ENCODE results near the gene DBN1. TPM values are rescaled to one million over a fixed set of nuclear protein-coding genes. Genes with fewer than 3 reads are reported as not detected.

DBN1 gene
- 10 to 100 TPM; 13.0 to 26.5 (median 17.6) TPM for total RNA-seq
- polyA plus RNA-seq = 10 to 100 TPM in 1 of 3 donors, 1 to 10 TPM in 2; 6.8 to 16.3 (median 7.6) TPM
- long read RNA-seq, donor 1, transcript DBN1-202 (14 exons, 2,995 nt) = major isoform, 6 of 13 reads
- long read RNA-seq, donor 1, partial matches to known transcripts = 6 of 13 reads
- long read RNA-seq, donor 1, other reads (novel, unspliced or antisense) = 0 of 13 reads
- long read RNA-seq, donor 2, transcript DBN1-202 (14 exons, 2,995 nt) = major isoform, 10 of 12 reads
- long read RNA-seq, donor 2, partial matches to known transcripts = 0 of 12 reads
- long read RNA-seq, donor 2, other reads (novel, unspliced or antisense) = 0 of 12 reads

DNA sequence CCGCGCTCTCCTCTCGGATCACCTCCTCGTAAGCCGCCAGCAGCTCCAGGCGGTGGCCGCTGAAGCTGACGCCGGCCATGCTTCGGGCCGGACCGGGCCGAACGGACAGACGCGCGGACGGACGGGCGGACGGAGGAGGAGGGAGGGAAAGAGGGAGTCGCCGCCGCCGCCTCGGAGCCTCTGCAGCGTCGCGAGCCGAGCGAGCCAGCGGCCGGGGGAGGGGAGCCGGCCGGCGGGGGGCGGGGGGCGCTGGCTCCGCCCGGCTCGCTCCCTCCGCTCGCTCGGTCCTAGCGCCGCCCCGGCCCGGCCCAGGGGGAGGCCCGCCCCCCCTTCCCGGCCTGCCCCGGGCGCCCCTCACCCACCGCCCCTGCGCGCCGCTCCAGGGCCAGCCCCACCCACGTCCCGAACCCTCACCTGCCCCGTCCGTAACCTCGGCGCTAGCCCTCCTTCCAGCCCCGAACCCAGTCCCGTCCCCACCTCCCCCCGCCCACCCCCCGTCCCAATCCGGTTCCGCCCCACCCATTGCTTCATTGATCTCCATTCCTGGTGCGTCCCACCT, at the start of gene DBN1:
DBN1 (minus strand) TSS at position 192 of the 559 bp plus-strand sequence; CDS start at position 79, 113 bp downstream.
- Histone ChIP-seq H3K4me3 (peak within 1 kb of the TSS; percentile 38 to 82 (median 53)), H3K9me3 (no peaks in the 10 kb centered on the region), H3K4me1 (peaks cover 4 to 94% (median 59%) of the 10 kb centered on the region in 6 donors), H3K27me3 (replicated peaks in 1 of 7) (peaks cover 0 to 32% (median 10%) of the 10 kb centered on the region in 7 donors), H3K27ac (peak within 1 kb of the TSS in 7 of 8 donors; percentile 27 to 81 (median 66)), H3K36me3 (no peaks in the 10 kb centered on the region)
- 2 to 7% (median 4%) methylated on average over 23 to 55 of the region's 69 CpGs for WGBS, 5 donors
- DNase-seq = no peak
- TF ChIP-seq, protein P1, sequence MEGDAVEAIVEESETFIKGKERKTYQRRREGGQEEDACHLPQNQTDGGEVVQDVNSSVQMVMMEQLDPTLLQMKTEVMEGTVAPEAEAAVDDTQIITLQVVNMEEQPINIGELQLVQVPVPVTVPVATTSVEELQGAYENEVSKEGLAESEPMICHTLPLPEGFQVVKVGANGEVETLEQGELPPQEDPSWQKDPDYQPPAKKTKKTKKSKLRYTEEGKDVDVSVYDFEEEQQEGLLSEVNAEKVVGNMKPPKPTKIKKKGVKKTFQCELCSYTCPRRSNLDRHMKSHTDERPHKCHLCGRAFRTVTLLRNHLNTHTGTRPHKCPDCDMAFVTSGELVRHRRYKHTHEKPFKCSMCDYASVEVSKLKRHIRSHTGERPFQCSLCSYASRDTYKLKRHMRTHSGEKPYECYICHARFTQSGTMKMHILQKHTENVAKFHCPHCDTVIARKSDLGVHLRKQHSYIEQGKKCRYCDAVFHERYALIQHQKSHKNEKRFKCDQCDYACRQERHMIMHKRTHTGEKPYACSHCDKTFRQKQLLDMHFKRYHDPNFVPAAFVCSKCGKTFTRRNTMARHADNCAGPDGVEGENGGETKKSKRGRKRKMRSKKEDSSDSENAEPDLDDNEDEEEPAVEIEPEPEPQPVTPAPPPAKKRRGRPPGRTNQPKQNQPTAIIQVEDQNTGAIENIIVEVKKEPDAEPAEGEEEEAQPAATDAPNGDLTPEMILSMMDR (IDR thresholded peaks at IDR 0.05 in 8 of 11, conservative IDR thresholded peaks at IDR 0.05 in 3 of 11) = no peak
- TF ChIP-seq POLR2AphosphoS5 (IDR thresholded peaks at IDR 0.05) = peak in 2 of 3 donors; percentile 33 to 52
- intact Hi-C loops (cut with DNase I; ENCODE audit: low total_unique reads) = no loop called here

GRCh38 chr5:177520916-177521513, 47.6 kb upstream of the DBN1 start:
- TF ChIP-seq POLR2AphosphoS5 (IDR thresholded peaks at IDR 0.05) (no peak), POLR2A (IDR thresholded peaks at IDR 0.05) (no peak)
- TF ChIP-seq, protein P1 (IDR thresholded peaks at IDR 0.05 in 8 of 11, conservative IDR thresholded peaks at IDR 0.05 in 3 of 11) = no peak
- 69 to 100% (median 79%) methylated on average over 1 to 2 of the region's 2 CpGs for WGBS, 5 donors
- intact Hi-C loops (cut with DNase I; ENCODE audit: low total_unique reads) = no loop called here

GRCh38 chr5:177520271-177520670, 46.8 kb upstream of the DBN1 start:
- TF ChIP-seq, protein P1 (IDR thresholded peaks at IDR 0.05 in 8 of 11, conservative IDR thresholded peaks at IDR 0.05 in 3 of 11) = no peak
- TF ChIP-seq POLR2A (IDR thresholded peaks at IDR 0.05) (no peak), POLR2AphosphoS5 (IDR thresholded peaks at IDR 0.05) (no peak)
- Histone ChIP-seq H3K27me3 (replicated peaks in 1 of 7) (no peaks in the 10 kb centered on the region), H3K36me3 (peaks cover 0 to 69% (median 60%) of the 10 kb centered on the region in 6 donors), H3K4me3 (no peak overlapping the region), H3K27ac (no peak overlapping the region), H3K9me3 (no peaks in the 10 kb centered on the region), H3K4me1 (peaks cover 10 to 55% (median 26%) of the 10 kb centered on the region in 6 donors)
- DNase-seq = peak; percentile 61
- intact Hi-C loops (cut with DNase I; ENCODE audit: low total_unique reads) = no loop called here
- WGBS, 5 donors = 93 to 99% (median 95%) methylated on average over 3 of the region's 3 CpGs

More at GRCh38 chr5:177520916-177521513, 47.6 kb upstream of the DBN1 start:
- Histone ChIP-seq H3K27me3 (replicated peaks in 1 of 7) (no peaks in the 10 kb centered on the region), H3K27ac (peak overlapping the region in 2 of 8 donors; percentile 22 to 35), H3K4me1 (peaks cover 5 to 48% (median 19%) of the 10 kb centered on the region in 6 donors), H3K4me3 (no peak overlapping the region), H3K36me3 (peaks cover 0 to 70% (median 63%) of the 10 kb centered on the region in 6 donors), H3K9me3 (no peaks in the 10 kb centered on the region)
- peak; percentile 64 for DNase-seq
